ENCODE results near the gene PNPLA4.

GRCh38 chrX:7934026-7934425 is 6.8 kb upstream of the PNPLA4 start:
- TF ChIP-seq YY1 (IDR thresholded peaks at IDR 0.05) (no peak), CTCF (IDR thresholded peaks at IDR 0.05; ENCODE audit: low read depth, low read length, missing input control) (no peak)

Data from liver (tissue), 2 donors.